ENCODE results near the gene CALML3.

The CALML3 gene

DNA sequence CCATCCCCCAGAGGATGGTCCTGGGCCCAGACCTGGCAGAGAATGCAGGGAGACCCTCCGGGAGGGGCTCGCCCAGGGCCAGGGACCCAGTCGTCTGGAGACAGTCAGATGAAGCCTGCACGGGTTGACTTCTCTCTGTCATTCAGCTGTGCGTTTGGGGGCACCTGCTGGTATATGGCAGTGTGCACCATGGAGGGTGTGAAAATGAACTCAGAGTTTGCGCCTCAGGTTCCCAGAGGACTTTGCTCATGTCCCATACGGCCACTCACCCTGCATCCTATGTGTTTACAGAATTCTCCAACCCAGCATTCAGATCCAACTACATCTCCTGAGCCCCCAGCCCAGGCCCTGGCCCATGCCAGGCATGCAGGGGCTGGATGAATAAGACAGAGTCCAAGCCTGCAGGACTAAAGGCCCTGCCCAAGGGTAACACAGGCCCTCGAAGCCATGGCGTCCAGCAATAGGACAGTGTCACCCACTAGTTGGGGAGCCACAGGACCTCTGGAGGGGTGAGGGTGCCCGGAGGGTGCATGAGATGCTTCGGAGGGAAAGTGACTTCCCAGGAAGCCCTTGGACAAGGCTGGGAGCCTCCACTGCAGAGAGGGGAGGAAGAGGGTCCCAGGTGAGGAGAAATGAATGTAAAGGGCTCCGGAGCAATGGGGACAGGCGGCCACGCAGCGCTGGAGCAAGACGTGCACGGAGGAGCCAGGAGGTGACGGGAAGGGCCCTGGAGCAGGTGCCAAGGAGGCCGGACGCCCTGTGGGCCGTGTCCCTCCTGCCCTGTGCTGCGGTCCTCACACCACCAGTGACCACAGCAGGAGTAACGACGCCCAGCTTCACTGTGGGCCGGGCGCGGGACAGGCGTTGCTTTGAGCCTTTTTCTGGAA is 36.3 kb downstream of the CALML3 start:
- H3K36me3 ChIP-seq (replicated peaks; ENCODE audit: low read depth, low read length), result no peaks in the 10 kb centered on the region
- H3K9ac ChIP-seq (ENCODE audit: low read length), result no peak overlapping the region
- no peak overlapping the region for H3K27ac ChIP-seq (ENCODE audit: low read length)
- H3K79me2 ChIP-seq (ENCODE audit: low read length), result no peaks in the 10 kb centered on the region
- no peak for TF ChIP-seq EZH2phosphoT487 (IDR thresholded peaks at IDR 0.05; ENCODE audit: low read depth)
- TF ChIP-seq, protein P1, sequence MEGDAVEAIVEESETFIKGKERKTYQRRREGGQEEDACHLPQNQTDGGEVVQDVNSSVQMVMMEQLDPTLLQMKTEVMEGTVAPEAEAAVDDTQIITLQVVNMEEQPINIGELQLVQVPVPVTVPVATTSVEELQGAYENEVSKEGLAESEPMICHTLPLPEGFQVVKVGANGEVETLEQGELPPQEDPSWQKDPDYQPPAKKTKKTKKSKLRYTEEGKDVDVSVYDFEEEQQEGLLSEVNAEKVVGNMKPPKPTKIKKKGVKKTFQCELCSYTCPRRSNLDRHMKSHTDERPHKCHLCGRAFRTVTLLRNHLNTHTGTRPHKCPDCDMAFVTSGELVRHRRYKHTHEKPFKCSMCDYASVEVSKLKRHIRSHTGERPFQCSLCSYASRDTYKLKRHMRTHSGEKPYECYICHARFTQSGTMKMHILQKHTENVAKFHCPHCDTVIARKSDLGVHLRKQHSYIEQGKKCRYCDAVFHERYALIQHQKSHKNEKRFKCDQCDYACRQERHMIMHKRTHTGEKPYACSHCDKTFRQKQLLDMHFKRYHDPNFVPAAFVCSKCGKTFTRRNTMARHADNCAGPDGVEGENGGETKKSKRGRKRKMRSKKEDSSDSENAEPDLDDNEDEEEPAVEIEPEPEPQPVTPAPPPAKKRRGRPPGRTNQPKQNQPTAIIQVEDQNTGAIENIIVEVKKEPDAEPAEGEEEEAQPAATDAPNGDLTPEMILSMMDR (IDR thresholded peaks at IDR 0.05; ENCODE audit: low read depth, low read length), result no peak
- H3K4me1 ChIP-seq (ENCODE audit: low read length), result no peaks in the 10 kb centered on the region
- no peak overlapping the region for H3K4me3 ChIP-seq (ENCODE audit: low read length)
- no peak overlapping the region for H3K4me2 ChIP-seq (ENCODE audit: low read length)
- H3K9me3 ChIP-seq (ENCODE audit: insufficient read depth, low read length), result no peaks in the 10 kb centered on the region
- H2AFZ ChIP-seq (ENCODE audit: low read depth, low read length), result no peak overlapping the region
- H3K27me3 ChIP-seq (ENCODE audit: low read depth, low read length), result peaks cover 14% of the 10 kb centered on the region; the same call in 1 of the 2 replicates
- no peaks in the 10 kb centered on the region for H4K20me1 ChIP-seq (ENCODE audit: insufficient read depth, low read length)

DNA sequence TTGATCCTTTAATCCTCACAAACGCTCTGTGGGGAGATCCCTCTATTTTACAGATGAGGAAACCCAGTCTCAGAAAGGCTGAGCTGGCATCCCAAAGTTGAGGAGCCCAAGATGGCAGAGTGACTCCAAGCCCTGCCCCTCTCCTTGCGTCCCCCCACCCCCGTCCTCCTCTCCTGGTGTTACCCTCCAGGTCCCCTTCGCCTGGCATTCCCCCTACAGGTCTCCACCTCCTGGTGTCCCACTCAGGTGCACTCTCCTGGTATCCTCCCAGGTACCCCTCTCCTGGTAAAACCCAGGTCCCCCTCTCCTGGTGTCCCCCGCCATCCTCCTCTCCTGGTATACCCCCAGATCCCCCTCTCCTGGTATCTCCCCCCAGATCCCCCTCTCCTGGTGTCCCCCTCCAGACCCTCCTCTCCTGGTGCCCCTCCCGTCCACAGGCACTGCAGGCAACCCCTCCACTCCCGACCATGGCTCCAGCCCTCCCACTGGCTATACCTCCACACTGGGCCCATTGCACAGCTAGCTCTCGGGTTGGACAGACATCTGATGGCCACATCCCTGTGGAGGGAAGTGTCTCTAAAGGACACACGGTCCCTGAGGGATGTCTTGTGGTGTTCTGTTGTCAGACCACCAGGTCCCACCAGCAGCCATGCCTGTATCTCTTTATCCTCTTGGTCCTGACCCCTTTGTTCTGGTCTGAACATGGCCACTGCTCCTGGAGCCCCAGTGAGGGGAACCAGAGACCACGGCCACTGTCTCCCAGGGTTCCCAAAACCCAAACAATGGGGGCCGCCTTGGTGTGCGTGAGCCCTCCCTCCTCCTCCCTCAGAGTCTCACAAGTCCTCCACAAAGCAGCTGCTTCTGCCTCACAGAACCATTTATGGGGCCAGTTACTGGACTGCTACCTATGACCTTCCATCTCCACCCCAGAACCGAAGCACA is 37.2 kb downstream of the CALML3 start:
- H3K9ac ChIP-seq (ENCODE audit: low read length), result no peak overlapping the region
- no peaks in the 10 kb centered on the region for H3K36me3 ChIP-seq (replicated peaks; ENCODE audit: low read depth, low read length)
- no peak overlapping the region for H3K4me3 ChIP-seq (ENCODE audit: low read length)
- H3K4me2 ChIP-seq (ENCODE audit: low read length), result no peak overlapping the region
- H3K27me3 ChIP-seq (ENCODE audit: low read depth, low read length), result peaks cover 14% of the 10 kb centered on the region; the same call in 1 of the 2 replicates
- H2AFZ ChIP-seq (ENCODE audit: low read depth, low read length), result no peak overlapping the region
- no peaks in the 10 kb centered on the region for H3K4me1 ChIP-seq (ENCODE audit: low read length)
- TF ChIP-seq, protein P1 (IDR thresholded peaks at IDR 0.05; ENCODE audit: low read depth, low read length), result no peak
- TF ChIP-seq EZH2phosphoT487 (IDR thresholded peaks at IDR 0.05; ENCODE audit: low read depth), result no peak
- H4K20me1 ChIP-seq (ENCODE audit: insufficient read depth, low read length), result no peaks in the 10 kb centered on the region
- no peak overlapping the region for H3K27ac ChIP-seq (ENCODE audit: low read length)
- no peaks in the 10 kb centered on the region for H3K79me2 ChIP-seq (ENCODE audit: low read length)
- no peaks in the 10 kb centered on the region for H3K9me3 ChIP-seq (ENCODE audit: insufficient read depth, low read length)

DNA sequence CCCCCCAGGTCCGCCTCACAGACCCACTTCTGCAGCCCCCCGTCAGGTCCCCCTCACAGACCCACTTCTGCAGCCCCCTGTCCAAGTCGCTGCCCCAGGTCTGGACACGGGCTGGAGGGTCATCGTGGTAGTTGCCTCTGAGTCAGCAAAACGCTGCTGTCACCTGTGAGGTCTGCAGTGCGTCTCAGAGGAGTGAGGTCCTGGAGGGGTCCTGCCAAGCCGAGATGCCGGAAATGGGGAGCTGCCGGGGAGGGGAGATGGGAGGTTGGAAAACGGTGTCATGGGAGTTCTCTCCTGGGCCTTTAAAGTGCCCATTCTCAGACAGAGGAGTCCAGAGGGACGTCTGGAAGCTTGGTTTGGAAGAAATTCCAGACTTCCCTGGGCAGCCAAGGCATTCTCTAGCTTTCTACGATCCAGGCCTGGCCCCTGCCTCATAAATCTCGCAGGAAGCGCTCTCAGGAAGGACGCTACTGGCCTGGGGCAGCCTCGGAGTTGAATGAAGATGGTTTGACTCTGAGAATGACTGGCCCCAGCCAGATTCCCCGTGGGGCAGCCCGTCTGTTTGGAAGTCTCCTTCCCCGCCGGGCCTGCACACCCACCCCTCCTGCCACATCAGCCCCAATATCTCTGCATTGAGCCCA is 38.7 kb downstream of the CALML3 start:
- Histone ChIP-seq H4K20me1 (ENCODE audit: insufficient read depth, low read length) (no peaks in the 10 kb centered on the region), H3K27ac (ENCODE audit: low read length) (no peak overlapping the region), H3K4me3 (ENCODE audit: low read length) (no peak overlapping the region), H3K79me2 (ENCODE audit: low read length) (no peaks in the 10 kb centered on the region), H3K9me3 (ENCODE audit: insufficient read depth, low read length) (no peaks in the 10 kb centered on the region), H3K4me2 (ENCODE audit: low read length) (no peak overlapping the region), H2AFZ (ENCODE audit: low read depth, low read length) (no peak overlapping the region), H3K36me3 (replicated peaks; ENCODE audit: low read depth, low read length) (no peaks in the 10 kb centered on the region), H3K27me3 (ENCODE audit: low read depth, low read length) (peaks cover 14% of the 10 kb centered on the region; the same call in 1 of the 2 replicates), H3K9ac (ENCODE audit: low read length) (no peak overlapping the region), H3K4me1 (ENCODE audit: low read length) (no peaks in the 10 kb centered on the region)
- no peak for TF ChIP-seq EZH2phosphoT487 (IDR thresholded peaks at IDR 0.05; ENCODE audit: low read depth)
- TF ChIP-seq, protein P1 (IDR thresholded peaks at IDR 0.05; ENCODE audit: low read depth, low read length), result no peak

All from OCI-LY3 (cell line).